ENCODE data around the gene DNAH8.

The DNAH8 gene

GRCh38 chr6:39075807-39076622 is 360.9 kb downstream of the DNAH8 start:
- DNase-seq (ENCODE audit: low spot score): no peak

- no peak for DNase-seq (ENCODE audit: low spot score)
These were observed 361.8 kb downstream of the DNAH8 start for GRCh38 chr6:39076623-39077535.

GRCh38 chr6:39077882-39078594 is 362.9 kb downstream of the DNAH8 start:
- no peak for DNase-seq (ENCODE audit: low spot score)

GRCh38 chr6:39078695-39079094 is 363.6 kb downstream of the DNAH8 start:
- DNase-seq (ENCODE audit: low spot score): no peak

- DNase-seq (ENCODE audit: low spot score): no peak
These were observed 364.4 kb downstream of the DNAH8 start for GRCh38 chr6:39079197-39080125.
